ENCODE measurements around the gene PRICKLE2.

Gene PRICKLE2

GRCh38 chr3:64218329-64218728, 6.9 kb downstream of the PRICKLE2 start:
- DNase-seq, result no peak

- no peak for DNase-seq
These were observed 8.8 kb downstream of the PRICKLE2 start for GRCh38 chr3:64216274-64217147.

GRCh38 chr3:64215559-64215958, 9.7 kb downstream of the PRICKLE2 start:
- no peak for DNase-seq

- DNase-seq, result no peak
These were observed 10.2 kb downstream of the PRICKLE2 start for GRCh38 chr3:64215103-64215502.

GRCh38 chr3:64214381-64215018, 10.8 kb downstream of the PRICKLE2 start:
- DNase-seq, result no peak

- DNase-seq, result no peak
These were observed 11.3 kb downstream of the PRICKLE2 start for GRCh38 chr3:64213962-64214379.

- no peak for DNase-seq
These were observed 11.9 kb downstream of the PRICKLE2 start for GRCh38 chr3:64213224-64213878.

GRCh38 chr3:64209866-64210621, 15.2 kb downstream of the PRICKLE2 start:
- DNase-seq, result no peak

GRCh38 chr3:64207289-64208080, 17.8 kb downstream of the PRICKLE2 start:
- no peak for DNase-seq

- no peak for DNase-seq
These were observed 21.0 kb downstream of the PRICKLE2 start for GRCh38 chr3:64203969-64204908.

GRCh38 chr3:64203216-64203615, 22.1 kb downstream of the PRICKLE2 start:
- DNase-seq, result no peak

- DNase-seq, result no peak
These were observed 25.3 kb downstream of the PRICKLE2 start for GRCh38 chr3:64199932-64200331.

GRCh38 chr3:64196236-64196929, 28.9 kb downstream of the PRICKLE2 start:
- DNase-seq, result no peak

GRCh38 chr3:64195789-64196188, 29.5 kb downstream of the PRICKLE2 start:
- DNase-seq, result no peak

- DNase-seq, result no peak
These were observed 33.4 kb downstream of the PRICKLE2 start for GRCh38 chr3:64191822-64192221.

GRCh38 chr3:64190517-64191515, 34.5 kb downstream of the PRICKLE2 start:
- no peak for DNase-seq

GRCh38 chr3:64188810-64189560, 36.3 kb downstream of the PRICKLE2 start:
- no peak for DNase-seq
